Keratinocyte (primary cell): ENCODE data around the gene TEX101.

Experiments used
- CTCF ChIP-seq, 3 experiments: IDR thresholded peaks in 1 of 3; conservative IDR thresholded peaks in 1 of 3; optimal IDR thresholded peaks in 1 of 3; 2 replicates in 2 of 3; 3 replicates in 1 of 3; pipeline versions ENCODE3 to v1.5.1; 2011; ENCODE audit warnings: low read length in 3 of 3, mild to moderate bottlenecking in 3 of 3, moderate library complexity in 2 of 3, control low read depth in 1 of 3, inconsistent platforms in 1 of 3; ENCODE audit not compliant: insufficient read depth in 2 of 3; ENCODE audit errors: extremely low read depth in 1 of 3
- EZH2 ChIP-seq: IDR thresholded peaks from one replicate; pipeline ENCODE4 v1.6.1; 2012; ENCODE audit warnings: inconsistent platforms, mild to moderate bottlenecking, low read length, moderate library complexity

GRCh38 chr19:43447655-43448054 is 33.0 kb downstream of the TEX101 start:
- TF ChIP-seq CTCF (optimal IDR thresholded peaks at IDR 0.05 in 1 of 3, IDR thresholded peaks at IDR 0.05 in 1 of 3, conservative IDR thresholded peaks at IDR 0.05 in 1 of 3; ENCODE audit: extremely low read depth in 1 of 3, insufficient read depth in 2 of 3, low read length in 3 of 3) (no peak), EZH2 (no peak)
